Aorta (tissue), 5 donors: ENCODE results near the gene TPR. TPM values are rescaled to one million over a fixed set of nuclear protein-coding genes. Genes with fewer than 3 reads are reported as not detected.

Source experiments
- ATAC-seq: fragments of 200-7000 bp; cut with Tn5 transposase; one replicate; pipeline ENCODE4 v1.9.1; 2022; ENCODE audit warnings: moderate library complexity; ENCODE audit not compliant: low FRiP score
- DNase-seq, 2 donors: peaks; one replicate each; pipeline ENCODE4 v3.0.0-alpha.2; 2020
- H3K27ac ChIP-seq, 2 donors: one replicate each; pipeline ENCODE4 v1.5.1; 2013; ENCODE audit warnings: low read length in 2 of 2, mild to moderate bottlenecking in 2 of 2, moderate library complexity in 2 of 2, control low read depth in 1 of 2, inconsistent platforms in 1 of 2, low read depth in 1 of 2
- H3K27me3 ChIP-seq, 2 donors: one replicate each; pipeline ENCODE4 v1.6.1; 2013; ENCODE audit warnings: control low read depth in 1 of 2, low read length in 1 of 2, mild to moderate bottlenecking in 1 of 2, moderate library complexity in 1 of 2; ENCODE audit not compliant: insufficient read depth in 2 of 2, control insufficient read depth in 1 of 2
- H3K36me3 ChIP-seq, 2 donors: one replicate each; pipeline ENCODE4 v1.6.1; 2013; ENCODE audit warnings: control low read depth in 1 of 2, low read length in 1 of 2, mild to moderate bottlenecking in 1 of 2; ENCODE audit not compliant: insufficient read depth in 2 of 2, control insufficient read depth in 1 of 2
- H3K4me1 ChIP-seq, 2 donors: one replicate each; pipeline ENCODE4 v1.6.1; 2013; ENCODE audit warnings: low read length in 2 of 2, control low read depth in 1 of 2, mild to moderate bottlenecking in 1 of 2, moderate library complexity in 1 of 2; ENCODE audit not compliant: insufficient read depth in 2 of 2, control insufficient read depth in 1 of 2
- H3K4me3 ChIP-seq, 2 donors: one replicate each; pipeline ENCODE4 v1.5.1; 2013; ENCODE audit warnings: low read length in 2 of 2, control low read depth in 1 of 2, mild to moderate bottlenecking in 1 of 2
- H3K9me3 ChIP-seq: one replicate; pipeline ENCODE4 v1.6.1; 2013; ENCODE audit warnings: mild to moderate bottlenecking, low read length; ENCODE audit not compliant: control insufficient read depth
- WGBS, 2 donors: extraction: QIAGEN DNeasy Blood & Tissue Kit; methylation state at CpG; one replicate each; pipeline ENCODE4 v1.1.7; 2013; 5-methylcytosine and 5-hydroxymethylcytosine counted together
- intact Hi-C, 2 donors: fragments of 100-400 bp; cut with DNase I; formaldehyde crosslinking; loops; one replicate each; pipeline versions ENCODE4 v1.14.2 to v1.15.0; 2022
- polyA plus RNA-seq, 2 donors: library from polyadenylated mRNA; stranded (reverse); fragments of 200-250 nt; gene quantifications; one replicate each; pipeline ENCODE4 v1.2.3, GENCODE V29; 2013
- total RNA-seq, 2 donors: library from RNA; stranded (reverse); fragmentation: NEBNext Ultra II Directional; extraction: Animal tissue kit (Norgen Biotek cat#: 25700); gene quantifications; one replicate each; pipeline ENCODE4 v1.2.1, GENCODE V29; 2021
- donor health status: healthy with polysubstance abuse.
- donor health status: Bipolar disorder and iron deficiency.
- donor health status: DM: no; HTN: no; CAD: no.
- donor health status: DM: no; HTN: no; CAD: no.
- donor health status: DM: yes; HTN: yes; CAD: no.

TPR gene
- total and polyA plus RNA-seq, 4 donors, result 7.5 to 113 (median 57.9) TPM

DNA sequence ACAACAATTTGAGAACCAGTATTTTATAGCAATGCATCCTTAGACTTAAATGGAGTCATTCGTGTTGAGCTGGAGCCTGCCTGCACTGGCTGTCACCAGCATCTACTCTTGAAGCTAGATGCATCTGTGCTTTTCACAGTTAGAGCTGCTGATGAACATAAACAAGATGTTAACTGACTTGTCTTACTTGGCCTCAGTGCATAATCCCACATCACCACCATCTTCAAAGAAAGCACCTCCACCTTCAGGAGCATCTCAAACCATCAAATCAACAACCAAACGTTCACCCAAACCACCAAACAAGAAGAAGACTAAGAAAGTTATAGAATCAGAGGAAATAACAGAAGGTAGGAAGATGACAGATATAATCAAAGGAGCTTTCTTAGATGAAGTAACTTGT, 71.1 kb downstream of the TPR start:
- no peak for DNase-seq
- H3K36me3 ChIP-seq, result no peaks in the 10 kb centered on the region
- H3K27ac ChIP-seq, result no peak overlapping the region
- H3K4me1 ChIP-seq, result no peaks in the 10 kb centered on the region
- H3K27me3 ChIP-seq, result no peaks in the 10 kb centered on the region
- intact Hi-C loops, result no loop called here
- no peak for ATAC-seq
- H3K4me3 ChIP-seq, result no peak overlapping the region
- no peaks in the 10 kb centered on the region for H3K9me3 ChIP-seq
- WGBS, 2 donors, result 68 to 79% methylated on average over 2 of the region's 2 CpGs

DNA sequence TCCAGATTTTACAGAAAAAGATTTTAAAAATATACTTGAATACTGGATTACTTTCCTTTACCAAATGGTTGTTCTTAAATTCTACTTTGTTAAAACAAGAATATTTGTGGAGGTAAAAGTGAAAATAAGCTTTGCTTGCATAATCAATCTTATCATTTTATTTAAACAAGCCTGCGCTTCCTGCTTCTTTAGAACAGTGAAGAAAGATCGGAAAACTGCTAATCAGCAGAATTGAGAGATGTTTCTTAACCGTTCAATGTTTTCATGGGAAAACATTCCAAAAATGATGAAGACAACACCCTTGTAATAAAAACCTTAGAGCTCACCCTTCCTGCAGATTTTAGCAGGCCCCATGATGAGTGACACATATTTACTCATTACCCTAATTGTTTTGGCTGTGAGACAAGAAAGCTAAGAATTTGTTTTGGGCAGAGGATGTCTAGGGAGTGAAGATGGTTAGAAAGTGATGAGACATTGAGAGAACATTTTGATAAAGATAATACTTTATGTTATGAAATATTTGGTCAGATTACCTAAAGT, 72.6 kb downstream of the TPR start:
- H3K9me3 ChIP-seq, result no peaks in the 10 kb centered on the region
- ATAC-seq (no peak), DNase-seq (no peak)
- intact Hi-C loops, result no loop called here
- no peaks in the 10 kb centered on the region for H3K36me3 ChIP-seq
- H3K27me3 ChIP-seq, result no peaks in the 10 kb centered on the region
- no peak overlapping the region for H3K27ac ChIP-seq
- no peaks in the 10 kb centered on the region for H3K4me1 ChIP-seq
- H3K4me3 ChIP-seq, result no peak overlapping the region
- 74 to 78% methylated on average over 3 of the region's 3 CpGs for WGBS, 2 donors

DNA sequence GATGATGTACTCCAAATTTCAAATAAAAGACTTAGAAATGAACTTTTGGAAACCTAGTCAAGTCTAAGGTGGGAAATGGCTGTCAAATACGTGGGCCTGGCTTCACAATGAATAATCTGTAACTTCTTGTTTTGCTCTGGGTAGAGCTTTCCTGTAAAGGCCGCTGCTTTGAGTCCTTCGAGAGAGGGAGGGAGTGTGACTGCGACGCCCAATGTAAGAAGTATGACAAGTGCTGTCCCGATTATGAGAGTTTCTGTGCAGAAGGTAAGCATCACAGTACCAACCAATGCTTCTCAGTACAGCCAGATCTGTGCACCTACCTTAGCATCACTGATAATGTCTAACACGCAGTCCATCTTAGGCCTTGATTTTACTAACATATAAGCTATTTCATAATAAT, 73.6 kb downstream of the TPR start:
- 91 to 92% methylated on average over 7 of the region's 7 CpGs for WGBS, 2 donors
- H3K27me3 ChIP-seq, result no peaks in the 10 kb centered on the region
- no peak for DNase-seq
- no peaks in the 10 kb centered on the region for H3K36me3 ChIP-seq
- H3K9me3 ChIP-seq, result no peaks in the 10 kb centered on the region
- ATAC-seq, result no peak
- H3K4me1 ChIP-seq, result no peaks in the 10 kb centered on the region
- intact Hi-C loops, result no loop called here
- no peak overlapping the region for H3K4me3 ChIP-seq
- no peak overlapping the region for H3K27ac ChIP-seq

DNA sequence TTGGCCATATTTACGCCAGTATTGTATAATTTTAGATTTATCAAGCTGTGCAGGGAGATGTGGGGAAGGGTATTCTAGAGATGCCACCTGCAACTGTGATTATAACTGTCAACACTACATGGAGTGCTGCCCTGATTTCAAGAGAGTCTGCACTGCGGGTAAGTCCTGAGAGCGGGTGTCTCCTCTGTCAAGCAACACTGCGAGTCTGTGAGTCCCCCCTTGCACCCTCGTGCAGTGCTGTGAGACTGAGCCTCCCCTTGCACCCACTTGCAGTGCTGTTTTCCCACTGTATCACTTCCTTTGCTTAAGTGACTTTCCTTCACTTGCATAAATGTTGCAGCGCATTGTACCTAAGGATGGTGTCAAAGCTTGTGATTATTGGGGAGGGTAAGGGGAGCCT, 75.0 kb downstream of the TPR start:
- 89 to 90% methylated on average over 6 of the region's 6 CpGs for whole genome bisulfite sequencing, 2 donors
- no peaks in the 10 kb centered on the region for H3K36me3 ChIP-seq
- no peaks in the 10 kb centered on the region for H3K9me3 ChIP-seq
- no peak overlapping the region for H3K27ac ChIP-seq
- intact Hi-C loops, result no loop called here
- H3K4me3 ChIP-seq, result no peak overlapping the region
- H3K27me3 ChIP-seq, result no peaks in the 10 kb centered on the region
- ATAC-seq, result no peak
- H3K4me1 ChIP-seq, result no peaks in the 10 kb centered on the region
- DNase-seq, result no peak

DNA sequence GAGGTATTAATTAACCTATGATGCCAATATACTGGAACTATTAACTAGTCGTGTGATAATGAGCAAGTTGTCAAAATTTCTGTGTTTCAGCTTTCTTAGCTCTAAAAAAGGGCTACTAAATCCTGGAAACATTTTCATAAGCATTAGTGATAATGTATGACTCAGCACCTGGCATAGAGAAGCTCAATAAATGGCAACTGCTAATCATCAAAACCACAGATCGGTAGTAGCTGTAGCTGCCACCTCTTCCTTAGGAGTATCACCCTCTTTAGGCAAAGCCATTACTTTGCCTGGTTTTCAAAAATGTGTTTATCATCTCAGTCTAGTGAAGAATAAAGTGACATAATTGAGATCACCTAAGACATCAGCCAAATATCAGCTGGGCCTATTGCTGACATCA, 75.5 kb downstream of the TPR start:
- intact Hi-C loops, result no loop called here
- 87 to 89% methylated on average over 2 of the region's 2 CpGs for whole genome bisulfite sequencing, 2 donors

DNA sequence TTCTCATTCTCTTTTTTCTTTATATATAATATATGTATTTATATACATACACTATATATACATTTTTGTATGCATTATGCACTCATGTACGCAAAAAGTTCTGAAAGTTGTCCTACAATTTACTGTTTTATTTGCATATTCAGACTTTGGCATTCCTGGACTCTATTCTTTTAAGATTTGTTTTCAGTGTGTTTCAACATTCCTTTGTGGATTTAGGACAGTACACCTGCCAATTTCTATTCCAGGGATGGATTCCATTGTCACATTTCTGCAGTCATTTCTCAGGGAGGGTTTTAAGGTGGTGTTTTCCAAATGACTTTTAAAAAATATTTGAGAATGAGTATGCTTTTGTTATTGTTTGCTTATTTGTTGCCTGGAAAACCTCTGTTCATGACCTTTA, 76.2 kb downstream of the TPR start:
- no peaks in the 10 kb centered on the region for H3K36me3 ChIP-seq
- DNase-seq (no peak), ATAC-seq (no peak)
- no peaks in the 10 kb centered on the region for H3K9me3 ChIP-seq
- WGBS, 2 donors, result 93 to 97% methylated on average over 1 of the region's 1 CpG
- H3K27me3 ChIP-seq, result no peaks in the 10 kb centered on the region
- no peaks in the 10 kb centered on the region for H3K4me1 ChIP-seq
- intact Hi-C loops, result no loop called here
- no peak overlapping the region for H3K4me3 ChIP-seq
- no peak overlapping the region for H3K27ac ChIP-seq

More for the DNA sequence above, 75.5 kb downstream of the TPR start:
- H3K27ac ChIP-seq, result no peak overlapping the region
- no peak overlapping the region for H3K4me3 ChIP-seq
- no peak for DNase-seq
- no peak for ATAC-seq
- no peaks in the 10 kb centered on the region for H3K9me3 ChIP-seq
- no peaks in the 10 kb centered on the region for H3K27me3 ChIP-seq
- H3K4me1 ChIP-seq, result no peaks in the 10 kb centered on the region
- H3K36me3 ChIP-seq, result no peaks in the 10 kb centered on the region

DNA sequence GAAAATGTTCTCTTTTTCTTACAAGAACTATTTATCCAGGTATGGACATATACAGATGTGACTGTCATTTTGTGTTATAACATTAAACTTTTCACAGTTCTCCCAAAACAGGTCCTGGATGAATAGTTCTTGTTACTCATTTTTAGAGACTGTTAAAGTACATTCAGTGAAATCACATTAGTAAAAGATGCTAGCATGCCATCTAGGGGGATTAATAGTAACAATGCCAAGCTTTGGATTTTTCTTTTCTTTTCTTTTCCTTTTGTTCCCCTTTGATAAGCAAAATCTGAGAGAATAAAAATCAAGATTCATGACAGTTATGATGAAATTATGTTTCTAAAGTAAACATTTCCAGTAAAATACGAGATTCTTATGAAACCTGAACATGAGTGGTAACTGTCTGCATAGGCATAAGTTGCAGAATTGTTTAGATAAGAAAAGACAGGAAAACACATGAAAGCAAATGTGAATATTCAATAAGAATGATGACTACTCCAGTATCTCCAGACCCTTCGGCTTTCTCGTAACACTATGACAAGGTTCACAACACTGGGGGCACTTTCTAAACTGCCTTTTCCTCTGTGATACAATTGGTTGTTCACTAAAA, 77.5 kb downstream of the TPR start:
- H3K27me3 ChIP-seq, result no peaks in the 10 kb centered on the region
- no peaks in the 10 kb centered on the region for H3K4me1 ChIP-seq
- intact Hi-C loops, result no loop called here
- H3K27ac ChIP-seq, result no peak overlapping the region
- no peaks in the 10 kb centered on the region for H3K9me3 ChIP-seq
- H3K36me3 ChIP-seq, result no peaks in the 10 kb centered on the region
- WGBS, 2 donors, result 63 to 64% methylated on average over 3 of the region's 3 CpGs
- no peak overlapping the region for H3K4me3 ChIP-seq
- DNase-seq (no peak), ATAC-seq (no peak)

DNA sequence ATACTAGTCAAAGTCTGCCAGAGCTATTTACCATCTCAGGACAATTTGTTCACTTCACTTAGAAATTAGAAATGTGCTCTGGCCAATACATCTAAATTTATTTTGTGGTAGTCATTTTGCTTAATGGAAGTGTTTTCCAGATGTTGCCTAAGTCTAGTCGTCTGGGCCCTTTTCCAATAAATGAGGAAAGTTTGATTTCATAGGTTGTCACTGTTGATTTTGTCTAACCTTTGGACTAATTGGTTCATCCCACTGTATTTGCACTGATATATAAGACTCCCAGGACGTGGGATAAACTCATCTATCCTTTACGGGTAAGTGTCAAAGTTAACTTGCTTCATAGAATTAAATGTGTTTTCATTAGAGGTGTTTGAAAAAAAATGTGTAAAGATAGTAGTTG, 79.1 kb downstream of the TPR start, which contains the start of gene PRG4:
Gene PRG4, plus strand, starts transcription at position 300 of the 400 bp plus-strand sequence.
- intact Hi-C loops, result no loop called here

DNA sequence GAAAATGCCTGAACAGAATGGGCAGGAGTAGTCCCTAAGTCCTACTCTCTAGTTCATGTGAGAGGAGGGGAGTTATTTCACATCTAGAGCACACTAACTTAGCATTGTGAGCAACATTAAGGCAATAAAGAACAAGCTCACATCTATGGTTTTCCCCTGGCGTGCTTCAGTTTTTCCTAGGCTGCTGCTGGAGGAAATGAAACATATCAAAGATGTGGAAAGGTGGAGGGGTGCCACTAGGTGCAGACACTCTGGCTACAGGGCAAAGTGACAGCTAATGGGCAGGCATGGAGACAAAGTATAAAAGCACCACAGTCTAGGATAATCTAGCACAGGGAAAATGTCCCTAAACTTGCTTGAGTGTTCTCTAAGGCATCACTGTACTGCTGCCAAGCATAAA, 82.2 kb downstream of the TPR start:
- Histone ChIP-seq H3K27ac (no peak overlapping the region), H3K27me3 (no peaks in the 10 kb centered on the region), H3K36me3 (no peaks in the 10 kb centered on the region), H3K9me3 (no peaks in the 10 kb centered on the region), H3K4me3 (no peak overlapping the region), H3K4me1 (no peaks in the 10 kb centered on the region)
- ATAC-seq (no peak), DNase-seq (no peak)
- WGBS, 2 donors, result 48 to 67% methylated on average over 1 of the region's 1 CpG
- intact Hi-C loops, result no loop called here

More for the DNA sequence above, 79.1 kb downstream of the TPR start, which contains the start of gene PRG4:
- Histone ChIP-seq H3K4me3 (no peak within 1 kb of the TSS), H3K36me3 (no peaks in the 10 kb centered on the region), H3K4me1 (no peaks in the 10 kb centered on the region), H3K27ac (no peak within 1 kb of the TSS), H3K27me3 (no peaks in the 10 kb centered on the region), H3K9me3 (no peaks in the 10 kb centered on the region)
- no peak for ATAC-seq
- WGBS, 2 donors, result 59 to 65% methylated on average over 3 of the region's 3 CpGs
- no peak for DNase-seq
